Endothelial cell of umbilical vein (primary cell): ENCODE results near the gene KCMF1. TPM values are rescaled to one million over a fixed set of nuclear protein-coding genes. Genes with fewer than 3 reads are reported as not detected.

Experiments
- BruUV-seq: library from RNA; stranded (reverse); fragments of 400-500 nt; replicated peaks from 2 replicates; lab custom pipeline; 2021; lab: Mats Ljungman, UMichigan
- CTCF ChIA-PET: fragments of 300-600, 350-600 bp; sonication (Branson Sonifier 250); formaldehyde crosslinking; loops from one replicate; lab custom pipeline; 2021; ENCODE audit warnings: antibody characterized with exemption, inconsistent platforms; lab: Charles Lee
- POLR2A ChIA-PET: fragments of 300-600, 350-600 bp; sonication (Branson Sonifier 250); formaldehyde crosslinking; loops from one replicate; lab custom pipeline; 2021; ENCODE audit warnings: antibody characterized with exemption, inconsistent platforms; lab: Charles Lee
- DNase-seq: peaks from one replicate; pipeline ENCODE4 v3.0.0-alpha.2; 2011; ENCODE audit warnings: low read depth, low spot score
- FAIRE-seq: peaks from 2 replicates; lab custom pipeline; 2011; peaks lifted over from hg19 to GRCh38; lab: Jason Lieb, UNC
- H2AFZ ChIP-seq: 2 replicates; pipeline ENCODE4 v1.6.0; 2012; ENCODE audit warnings: low read depth, low read length, control low read depth, inconsistent platforms
- H3K27ac ChIP-seq: 2 replicates; pipeline ENCODE4 v1.5.1; 2011; ENCODE audit warnings: low read depth, mild to moderate bottlenecking, control low read depth, low read length, moderate library complexity; ENCODE audit not compliant: insufficient read depth
- H3K27me3 ChIP-seq, 2 experiments: 2 replicates each; pipeline versions ENCODE4 v1.6.0 to v1.6.1; 2011; ENCODE audit warnings: low read length in 2 of 2, mixed read lengths in 1 of 2; ENCODE audit not compliant: control insufficient read depth in 2 of 2, insufficient read depth in 2 of 2
- H3K36me3 ChIP-seq, 2 experiments: 2 replicates in 1 of 2; 3 replicates in 1 of 2; pipeline ENCODE4 v1.5.1; 2011; ENCODE audit warnings: low read length in 2 of 2, mild to moderate bottlenecking in 1 of 2, moderate library complexity in 1 of 2; ENCODE audit not compliant: control insufficient read depth in 2 of 2, insufficient read depth in 2 of 2; ENCODE audit errors: extremely low read depth in 1 of 2
- H3K4me1 ChIP-seq: 3 replicates; pipeline ENCODE4 v1.5.1; 2011; ENCODE audit warnings: mild to moderate bottlenecking, low read length; ENCODE audit not compliant: control insufficient read depth, insufficient read depth; ENCODE audit errors: extremely low read depth
- H3K4me2 ChIP-seq: 2 replicates; pipeline ENCODE4 v1.6.1; 2011; ENCODE audit warnings: low read length, control low read depth, mixed read lengths; ENCODE audit not compliant: insufficient read depth
- H3K4me3 ChIP-seq, 3 experiments: fragments of 200-600 bp in 1 of 3; sonication (generic), shearing (Covaris generic) in 1 of 3; replicated peaks in 1 of 3; 2 replicates each; pipeline ENCODE4 v1.5.1; 2011 to 2016; ENCODE audit warnings: control low read depth in 3 of 3, low read length in 3 of 3, mild to moderate bottlenecking in 2 of 3, inconsistent platforms in 1 of 3, low read depth in 1 of 3, moderate library complexity in 1 of 3; ENCODE audit not compliant: insufficient read depth in 1 of 3
- H3K79me2 ChIP-seq: 2 replicates; pipeline ENCODE4 v1.6.0; 2012; ENCODE audit warnings: low read length, inconsistent platforms; ENCODE audit not compliant: control insufficient read depth, insufficient read depth
- H3K9ac ChIP-seq: replicated peaks from 2 replicates; pipeline ENCODE3; 2011; ENCODE audit warnings: low read length, control low read depth; ENCODE audit not compliant: insufficient read depth; ENCODE audit errors: extremely low read depth
- H3K9me1 ChIP-seq: replicated peaks from 3 replicates; pipeline ENCODE4 v1.6.0; 2011; ENCODE audit warnings: mild to moderate bottlenecking, low read length; ENCODE audit not compliant: control insufficient read depth, insufficient read depth; ENCODE audit errors: extremely low read depth
- H3K9me3 ChIP-seq: replicated peaks from 2 replicates; pipeline ENCODE4 v1.5.1; 2012; ENCODE audit warnings: low read length, inconsistent platforms; ENCODE audit not compliant: control insufficient read depth, insufficient read depth
- H4K20me1 ChIP-seq: replicated peaks from 2 replicates; pipeline ENCODE3; 2011; ENCODE audit warnings: mild to moderate bottlenecking, low read length; ENCODE audit not compliant: control insufficient read depth, insufficient read depth; ENCODE audit errors: extremely low read depth
- EZH2 ChIP-seq: IDR thresholded peaks from 2 replicates; pipeline ENCODE4 v1.6.1; 2012; ENCODE audit warnings: borderline replicate concordance, low read depth, mild to moderate bottlenecking, moderate library complexity, low read length, inconsistent platforms; ENCODE audit not compliant: severe bottlenecking
- FOS ChIP-seq: IDR thresholded peaks from 2 replicates; pipeline ENCODE4 v1.6.1; 2011; ENCODE audit warnings: mild to moderate bottlenecking, low read length, moderate library complexity, borderline replicate concordance; ENCODE audit not compliant: insufficient read depth
- GATA2 ChIP-seq: IDR thresholded peaks from 2 replicates; pipeline ENCODE4 v1.7.0; 2011; ENCODE audit warnings: low read depth, mild to moderate bottlenecking, moderate library complexity, mixed read lengths, low read length; ENCODE audit not compliant: insufficient read length, insufficient read depth
- JUN ChIP-seq: IDR thresholded peaks from 2 replicates; pipeline ENCODE4 v1.6.1; 2011; ENCODE audit warnings: borderline replicate concordance, low read depth; ENCODE audit not compliant: insufficient read length, insufficient read depth
- MYC ChIP-seq: IDR thresholded peaks from one replicate; pipeline ENCODE4 v1.6.1; 2011; ENCODE audit warnings: mild to moderate bottlenecking, low read depth, low read length
- POLR2A ChIP-seq: IDR thresholded peaks from 2 replicates; pipeline ENCODE4 v1.6.1; 2012; ENCODE audit warnings: low read depth, mild to moderate bottlenecking, control low read depth, low read length
- POLR2AphosphoS5 ChIP-seq: IDR thresholded peaks from 2 replicates; pipeline ENCODE4 v1.6.1; 2012; ENCODE audit warnings: low read depth, mild to moderate bottlenecking, control low read depth, low read length, moderate library complexity; ENCODE audit not compliant: insufficient read depth
- dilution Hi-C: fragments of 300-500 bp; cut with MboI; formaldehyde crosslinking; loops from one replicate; pipeline ENCODE4 v1.15.0; 2019; ENCODE audit warnings: low sequenced_read_pairs; ENCODE audit not compliant: extremely low pct_ligation_motif_present
- intact Hi-C: fragments of 100-400 bp; cut with micrococcal nuclease; formaldehyde crosslinking; loops from one replicate; pipeline ENCODE4 v1.10.0; 2022
- polyA plus RNA-seq, 4 experiments: library from polyadenylated mRNA; depleted of rRNA in 3 of 4; stranded (reverse) in 3 of 4; unstranded in 1 of 4; fragments of >200 nt; gene quantifications; 2 replicates each; pipeline versions ENCODE4 v1.2.1 to v1.2.3, GENCODE V29; 2011 to 2012; ENCODE audit warnings: missing spikeins in 1 of 4
- total RNA-seq: library from RNA; stranded (reverse); gene quantifications from 2 replicates; pipeline ENCODE4 v1.2.3, GENCODE V29; 2021
- TF ChIP-seq, protein P1 (sequence below): IDR thresholded peaks from 2 replicates; pipeline ENCODE4 v1.6.1; 2011; ENCODE audit not compliant: insufficient read depth, insufficient read length
- TF ChIP-seq, protein P2 (sequence below), 2 donors: IDR thresholded peaks; 1 replicate in 1 of 2; 2 replicates in 1 of 2; pipeline ENCODE4 v1.5.1; 2011; ENCODE audit warnings: low read length in 2 of 2, mild to moderate bottlenecking in 2 of 2, moderate library complexity in 2 of 2, control low read depth in 1 of 2, inconsistent platforms in 1 of 2, low read depth in 1 of 2; ENCODE audit not compliant: insufficient read depth in 1 of 2; ENCODE audit errors: extremely low read depth in 1 of 2

Gene KCMF1
- total and polyA plus RNA-seq, 2 donors (not counting 3 experiments of a cell fraction or from before 2014, with no cell fraction given), result 49.3 to 78.4 TPM

DNA sequence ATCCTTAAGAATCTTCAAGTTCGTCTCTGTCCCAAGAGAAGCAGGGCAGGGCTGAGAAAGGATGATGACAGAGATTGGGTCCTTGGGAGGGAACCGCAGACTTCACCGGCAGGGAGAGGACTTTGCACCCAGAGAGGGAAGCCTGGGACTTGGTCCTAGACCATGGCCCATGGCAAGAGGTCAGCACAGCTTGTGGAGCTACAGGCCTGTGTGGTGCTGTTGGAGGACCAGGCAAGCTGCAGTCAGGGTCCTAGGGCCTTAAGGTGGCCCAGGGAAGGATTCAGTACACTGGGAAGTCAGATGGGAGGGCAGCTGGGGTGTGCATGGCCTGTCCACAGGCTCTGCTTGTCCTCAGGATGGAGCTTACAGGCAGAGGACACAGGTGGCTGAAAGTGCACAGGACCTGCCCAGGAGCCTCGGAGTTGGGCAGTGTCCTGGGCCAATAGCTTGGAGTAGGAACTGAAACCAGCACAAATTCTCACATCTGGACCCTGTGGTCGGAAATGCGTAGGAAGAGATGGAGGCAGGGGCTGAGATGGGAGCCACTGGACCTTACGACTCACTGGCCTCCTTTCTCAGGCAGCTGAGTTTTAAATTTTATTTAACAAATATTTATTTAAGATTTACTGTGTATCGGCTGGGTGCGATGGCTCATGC is 105.8 kb downstream of the KCMF1 start:
- no peaks in the 10 kb centered on the region for H4K20me1 ChIP-seq
- intact Hi-C loops, result no loop called here
- dilution Hi-C loops, result no loop called here
- no peaks in the 10 kb centered on the region for H3K4me1 ChIP-seq
- no peak overlapping the region for H3K4me3 ChIP-seq
- no TSS peak for BruUV-seq
- DNase-seq (no peak), FAIRE-seq (no peak)
- TF ChIP-seq GATA2, result no peak
- TF ChIP-seq FOS, result no peak
- no peak for TF ChIP-seq MYC
- TF ChIP-seq, protein P1, sequence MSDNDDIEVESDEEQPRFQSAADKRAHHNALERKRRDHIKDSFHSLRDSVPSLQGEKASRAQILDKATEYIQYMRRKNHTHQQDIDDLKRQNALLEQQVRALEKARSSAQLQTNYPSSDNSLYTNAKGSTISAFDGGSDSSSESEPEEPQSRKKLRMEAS, result no peak
- TF ChIP-seq EZH2, result no peak
- TF ChIP-seq POLR2A, result no peak
- TF ChIP-seq, protein P2, sequence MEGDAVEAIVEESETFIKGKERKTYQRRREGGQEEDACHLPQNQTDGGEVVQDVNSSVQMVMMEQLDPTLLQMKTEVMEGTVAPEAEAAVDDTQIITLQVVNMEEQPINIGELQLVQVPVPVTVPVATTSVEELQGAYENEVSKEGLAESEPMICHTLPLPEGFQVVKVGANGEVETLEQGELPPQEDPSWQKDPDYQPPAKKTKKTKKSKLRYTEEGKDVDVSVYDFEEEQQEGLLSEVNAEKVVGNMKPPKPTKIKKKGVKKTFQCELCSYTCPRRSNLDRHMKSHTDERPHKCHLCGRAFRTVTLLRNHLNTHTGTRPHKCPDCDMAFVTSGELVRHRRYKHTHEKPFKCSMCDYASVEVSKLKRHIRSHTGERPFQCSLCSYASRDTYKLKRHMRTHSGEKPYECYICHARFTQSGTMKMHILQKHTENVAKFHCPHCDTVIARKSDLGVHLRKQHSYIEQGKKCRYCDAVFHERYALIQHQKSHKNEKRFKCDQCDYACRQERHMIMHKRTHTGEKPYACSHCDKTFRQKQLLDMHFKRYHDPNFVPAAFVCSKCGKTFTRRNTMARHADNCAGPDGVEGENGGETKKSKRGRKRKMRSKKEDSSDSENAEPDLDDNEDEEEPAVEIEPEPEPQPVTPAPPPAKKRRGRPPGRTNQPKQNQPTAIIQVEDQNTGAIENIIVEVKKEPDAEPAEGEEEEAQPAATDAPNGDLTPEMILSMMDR (IDR thresholded peaks at IDR 0.05; ENCODE audit: extremely low read depth in 1 of 2, insufficient read depth in 1 of 2, low read depth in 1 of 2, low read length in 2 of 2), result no peak
- no peak for TF ChIP-seq POLR2AphosphoS5
- TF ChIP-seq JUN, result no peak
- H2AFZ ChIP-seq, result no peak overlapping the region
- H3K27me3 ChIP-seq, result peaks cover 4 to 7% of the 10 kb centered on the region in 2 experiments
- ChIA-PET CTCF (interaction anchor here (1.2 to 2.0 kb wide), 3 partner anchors 10 to 208 kb away, joined by 3 to 17 read pairs (median 3); no protein-coding TSS in a partner anchor), POLR2A (no interaction called here)
- H3K27ac ChIP-seq, result no peak overlapping the region
- H3K9ac ChIP-seq, result no peak overlapping the region
- H3K36me3 ChIP-seq, result no peaks in the 10 kb centered on the region
- H3K79me2 ChIP-seq, result no peaks in the 10 kb centered on the region
- no peaks in the 10 kb centered on the region for H3K9me3 ChIP-seq
- H3K9me1 ChIP-seq, result no peaks in the 10 kb centered on the region
- H3K4me2 ChIP-seq, result no peak overlapping the region
